Lower leg skin (tissue), 4 donors: ENCODE measurements around the gene RIOX2. TPM values are rescaled to one million over a fixed set of nuclear protein-coding genes. Genes with fewer than 3 reads are reported as not detected.

Source experiments
- DNase-seq, 2 donors: peaks; one replicate each; pipeline ENCODE4 v3.0.0-alpha.2; 2019; ENCODE audit warnings: low spot score in 2 of 2
- H3K4me3 ChIP-seq: fragments of 200-600 bp; sonication (generic); 2 replicates; pipeline ENCODE4 v1.5.1; 2017; ENCODE audit warnings: mild to moderate bottlenecking, low read depth; ENCODE audit not compliant: poor library complexity, severe bottlenecking
- POLR2A ChIP-seq, 2 donors: fragments of 450-650 bp; IDR thresholded peaks; one replicate each; pipeline ENCODE4 v1.6.1; 2016 to 2017; ENCODE audit warnings: antibody characterized with exemption in 2 of 2, mild to moderate bottlenecking in 1 of 2, moderate library complexity in 1 of 2
- WGBS, 2 donors: methylation state at CpG; one replicate each; pipeline ENCODE4 v1.1.5; 2018; 5-methylcytosine and 5-hydroxymethylcytosine counted together
- intact Hi-C: fragments of 100-400 bp; cut with DNase I; formaldehyde crosslinking; loops from one replicate; pipeline ENCODE4 v1.15.0; 2023; ENCODE audit warnings: low total_unique reads
- total RNA-seq, 4 donors: library from RNA; depleted of rRNA; stranded (reverse); fragments of >200 nt; gene quantifications; one replicate each; pipeline ENCODE4 v1.1.0, GENCODE V29; 2016
- TF ChIP-seq, protein P1 (sequence below), 3 donors: fragments of 450-650 bp; IDR thresholded peaks; one replicate each; pipeline ENCODE4 v1.5.1; 2016; ENCODE audit warnings: antibody characterized with exemption in 3 of 3, mild to moderate bottlenecking in 3 of 3, moderate library complexity in 2 of 3

The RIOX2 gene
- total RNA-seq, 4 donors from 2014 or later, result 37.6 to 42.5 (median 40.7) TPM

DNA sequence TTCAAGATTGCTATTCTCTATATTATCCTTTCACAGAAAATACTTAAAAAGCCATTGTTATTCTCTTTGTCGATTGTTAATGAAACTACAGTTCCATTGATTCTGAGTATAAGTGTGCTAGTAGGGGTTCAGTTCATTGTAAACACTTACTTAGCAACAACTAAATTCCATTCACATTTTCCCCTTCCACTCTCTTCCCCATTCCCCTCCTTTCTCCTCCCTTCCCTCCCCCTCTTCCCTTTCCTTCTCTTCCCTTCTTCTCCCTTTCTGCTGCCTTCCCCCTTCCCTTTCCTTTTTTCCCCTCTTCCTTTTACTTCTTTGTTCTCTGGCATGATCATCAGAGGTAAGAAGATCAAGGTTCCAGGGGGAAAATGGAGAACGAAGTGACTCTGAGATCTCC, 21.3 kb upstream of the RIOX2 start:
- 83 to 88% methylated on average over 2 of the region's 2 CpGs for WGBS, 2 donors
- intact Hi-C loops, result no loop called here
- TF ChIP-seq, protein P1, sequence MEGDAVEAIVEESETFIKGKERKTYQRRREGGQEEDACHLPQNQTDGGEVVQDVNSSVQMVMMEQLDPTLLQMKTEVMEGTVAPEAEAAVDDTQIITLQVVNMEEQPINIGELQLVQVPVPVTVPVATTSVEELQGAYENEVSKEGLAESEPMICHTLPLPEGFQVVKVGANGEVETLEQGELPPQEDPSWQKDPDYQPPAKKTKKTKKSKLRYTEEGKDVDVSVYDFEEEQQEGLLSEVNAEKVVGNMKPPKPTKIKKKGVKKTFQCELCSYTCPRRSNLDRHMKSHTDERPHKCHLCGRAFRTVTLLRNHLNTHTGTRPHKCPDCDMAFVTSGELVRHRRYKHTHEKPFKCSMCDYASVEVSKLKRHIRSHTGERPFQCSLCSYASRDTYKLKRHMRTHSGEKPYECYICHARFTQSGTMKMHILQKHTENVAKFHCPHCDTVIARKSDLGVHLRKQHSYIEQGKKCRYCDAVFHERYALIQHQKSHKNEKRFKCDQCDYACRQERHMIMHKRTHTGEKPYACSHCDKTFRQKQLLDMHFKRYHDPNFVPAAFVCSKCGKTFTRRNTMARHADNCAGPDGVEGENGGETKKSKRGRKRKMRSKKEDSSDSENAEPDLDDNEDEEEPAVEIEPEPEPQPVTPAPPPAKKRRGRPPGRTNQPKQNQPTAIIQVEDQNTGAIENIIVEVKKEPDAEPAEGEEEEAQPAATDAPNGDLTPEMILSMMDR (IDR thresholded peaks at IDR 0.05), result no peak
- TF ChIP-seq POLR2A (IDR thresholded peaks at IDR 0.05), result no peak
- H3K4me3 ChIP-seq, result no peak overlapping the region
- DNase-seq, result no peak

DNA sequence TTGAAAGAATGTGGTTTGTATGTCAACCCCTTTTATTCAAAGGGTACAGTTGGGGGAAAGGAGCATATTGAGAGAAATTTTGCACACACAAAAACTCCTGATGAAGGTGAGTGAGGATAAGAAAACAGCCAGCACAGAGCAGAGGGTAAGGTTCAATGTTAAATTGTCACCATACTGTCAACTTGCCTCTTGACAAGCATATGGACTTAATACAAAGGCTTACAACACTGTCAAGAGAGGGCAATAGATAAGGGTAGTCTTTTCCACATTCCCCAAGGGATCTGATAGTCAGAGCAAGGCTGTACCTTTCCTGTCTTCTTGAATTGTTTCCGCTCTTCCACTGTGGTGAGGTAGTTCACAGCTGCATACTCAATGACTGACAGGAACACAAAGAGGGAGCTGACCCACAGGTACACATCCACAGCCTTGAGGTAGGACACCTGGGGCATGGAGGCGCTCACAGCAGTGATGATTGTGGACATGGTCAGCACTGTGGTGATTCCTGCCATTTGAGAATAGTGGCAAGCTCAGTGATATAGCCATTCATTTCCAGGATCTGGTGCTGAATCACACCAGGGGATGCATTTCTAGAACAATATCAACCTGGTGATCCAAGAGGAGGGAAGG, 20.4 kb upstream of the RIOX2 start:
- TF ChIP-seq, protein P1 (IDR thresholded peaks at IDR 0.05), result no peak
- no peak overlapping the region for H3K4me3 ChIP-seq
- 98 to 100% methylated on average over 2 of the region's 2 CpGs for WGBS, 2 donors
- intact Hi-C loops, result no loop called here
- no peak for DNase-seq

DNA sequence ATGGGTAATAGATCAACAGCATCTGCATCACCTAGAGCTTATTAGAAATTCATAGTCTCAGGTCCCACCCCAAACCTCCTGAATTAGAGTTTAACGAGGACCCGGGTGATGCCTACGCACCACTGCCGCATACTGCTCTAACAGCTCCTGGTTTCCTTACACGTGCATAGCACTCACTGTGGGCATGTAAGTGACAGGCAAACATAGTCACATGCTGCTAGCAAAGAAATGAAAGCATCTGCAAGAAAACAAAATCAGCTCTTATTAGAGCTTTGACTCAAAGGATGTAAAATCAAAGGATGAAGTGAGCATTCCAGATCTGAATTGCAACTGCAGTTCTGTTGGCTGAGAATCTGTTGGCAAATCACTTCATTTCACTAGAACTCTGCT, 19.1 kb upstream of the RIOX2 start:
- DNase-seq, result no peak
- no peak for TF ChIP-seq POLR2A (IDR thresholded peaks at IDR 0.05)
- TF ChIP-seq, protein P1 (IDR thresholded peaks at IDR 0.05), result no peak
- intact Hi-C loops, result no loop called here
- WGBS, 2 donors, result 53 to 61% methylated on average over 5 of the region's 5 CpGs
- H3K4me3 ChIP-seq, result no peak overlapping the region

DNA sequence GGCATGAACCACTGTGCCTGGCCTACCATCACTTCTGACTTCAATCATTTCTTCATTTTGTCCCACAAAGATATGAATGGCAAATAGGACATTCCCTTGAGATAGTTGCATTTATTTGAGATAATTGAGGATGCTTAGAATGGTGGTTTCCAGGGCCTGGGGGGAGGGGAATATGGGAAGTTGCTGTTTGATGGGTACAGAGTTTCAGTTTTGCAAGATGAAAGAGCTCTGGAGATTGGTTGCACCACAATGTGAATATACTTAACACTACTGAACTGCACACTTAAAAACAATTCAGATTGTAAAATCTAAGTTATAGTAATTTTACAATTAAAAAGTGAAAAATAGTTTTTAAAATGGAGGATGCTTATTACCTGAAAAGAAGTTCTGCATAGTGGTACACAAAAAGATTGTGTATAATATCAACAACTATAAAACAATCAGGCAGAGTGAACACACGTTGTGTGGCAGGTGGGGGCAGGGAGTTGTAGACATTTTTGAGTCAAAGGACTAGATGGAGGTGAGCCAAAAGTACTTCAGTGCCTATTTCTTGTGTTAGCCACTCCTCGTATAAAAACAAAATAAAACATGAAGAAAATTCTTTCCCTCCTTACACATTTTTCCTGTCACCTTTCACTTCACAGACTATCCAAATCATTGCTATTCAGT, 18.5 kb upstream of the RIOX2 start:
- H3K4me3 ChIP-seq, result no peak overlapping the region
- WGBS, 2 donors, result 40% methylated on average over 2 of the region's 2 CpGs
- TF ChIP-seq, protein P1 (IDR thresholded peaks at IDR 0.05), result no peak
- TF ChIP-seq POLR2A (IDR thresholded peaks at IDR 0.05), result no peak
- no peak for DNase-seq
- intact Hi-C loops, result no loop called here

DNA sequence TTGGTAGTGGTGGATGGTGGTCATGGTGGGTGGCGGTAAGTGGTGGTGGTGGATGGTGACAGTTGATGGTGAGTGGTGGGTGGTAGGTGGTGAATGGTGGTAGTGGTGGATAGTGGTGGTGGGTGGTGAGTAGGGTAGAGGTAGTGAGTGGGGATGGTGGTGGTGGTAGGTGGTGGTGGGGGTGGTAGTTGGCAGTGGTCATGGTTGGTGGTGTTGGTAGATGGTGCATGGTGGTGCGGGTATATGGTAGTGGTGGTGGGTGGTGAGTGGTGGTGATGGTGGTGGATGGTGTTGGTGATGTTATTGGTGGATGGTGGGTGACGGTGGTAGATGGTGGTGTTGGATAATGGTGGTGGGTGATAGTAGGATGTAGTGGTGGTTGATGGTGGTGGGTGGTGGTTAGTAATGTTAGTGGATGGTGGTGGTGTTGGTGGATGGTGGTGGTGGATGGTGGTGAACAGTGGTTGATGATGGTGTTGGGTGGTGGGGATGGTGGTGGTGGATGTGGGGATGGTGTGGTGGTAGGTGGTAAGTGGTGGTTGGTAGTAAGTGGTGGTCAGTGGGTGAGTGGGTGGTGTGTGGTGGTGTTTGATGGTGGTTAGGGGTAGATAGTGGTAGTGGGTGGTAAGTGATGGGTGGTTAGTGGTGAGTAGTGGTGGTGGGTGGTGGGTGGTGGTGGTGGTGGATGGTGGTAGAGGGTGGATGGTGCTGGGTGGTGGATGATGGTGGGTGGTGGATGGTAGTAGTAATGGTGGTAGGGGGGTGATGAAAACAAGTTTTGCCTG, 16.7 kb upstream of the RIOX2 start:
- no peak overlapping the region for H3K4me3 ChIP-seq
- TF ChIP-seq POLR2A (IDR thresholded peaks at IDR 0.05), result no peak
- TF ChIP-seq, protein P1 (IDR thresholded peaks at IDR 0.05), result no peak
- intact Hi-C loops, result no loop called here
- WGBS, 2 donors, result 98 to 100% methylated on average over 3 of the region's 3 CpGs
- no peak for DNase-seq
